SK-N-SH (cell line): ENCODE data around the gene AGO3.

Experiments used
- CHD2 ChIP-seq: fragments of 150-350 bp; IDR thresholded peaks from 2 replicates; pipeline ENCODE4 v1.6.1; 2018; ENCODE audit warnings: low read length; ENCODE audit not compliant: partially characterized antibody
- EP300 ChIP-seq, 2 experiments: IDR thresholded peaks; 2 replicates each; pipeline versions ENCODE4 v1.4.0 to v1.6.1; 2012; ENCODE audit warnings: borderline replicate concordance in 1 of 2, low read depth in 1 of 2, low read length in 1 of 2
- FOXM1 ChIP-seq: IDR thresholded peaks from 2 replicates; pipeline ENCODE4 v1.4.0; 2012; ENCODE audit warnings: low read depth, mild to moderate bottlenecking
- IRF3 ChIP-seq: fragments of 150-350 bp; IDR thresholded peaks from 2 replicates; pipeline ENCODE4 v1.6.1; 2016; ENCODE audit warnings: mild to moderate bottlenecking, low read depth, low read length
- MAX ChIP-seq: IDR thresholded peaks from 2 replicates; pipeline ENCODE4 v1.4.0; 2012; ENCODE audit warnings: low read depth
- MXI1 ChIP-seq: IDR thresholded peaks from 2 replicates; pipeline ENCODE4 v1.6.1; 2012; ENCODE audit warnings: mild to moderate bottlenecking, low read depth, low read length, improper control_type of control experiment
- POLR2AphosphoS5 ChIP-seq: IDR thresholded peaks from 2 replicates; pipeline ENCODE4 v1.6.1; 2012; ENCODE audit warnings: low read depth, low read length
- REST ChIP-seq: IDR thresholded peaks from 2 replicates; pipeline ENCODE4 v1.6.1; 2012; ENCODE audit warnings: mild to moderate bottlenecking, low read depth, low read length, moderate library complexity
- RXRA ChIP-seq: IDR thresholded peaks from 2 replicates; pipeline ENCODE4 v1.4.0; 2012; ENCODE audit warnings: low read depth, mild to moderate bottlenecking, borderline replicate concordance
- SMC3 ChIP-seq: IDR thresholded peaks from 2 replicates; pipeline ENCODE4 v1.6.1; 2012; ENCODE audit warnings: low read depth, low read length, improper control_type of control experiment
- TEAD4 ChIP-seq: IDR thresholded peaks from 2 replicates; pipeline ENCODE4 v1.4.0; 2012; ENCODE audit warnings: mild to moderate bottlenecking, borderline replicate concordance; ENCODE audit not compliant: insufficient read depth
- USF2 ChIP-seq: fragments of 150-350 bp; IDR thresholded peaks from 2 replicates; pipeline ENCODE4 v1.6.1; 2017; ENCODE audit warnings: antibody characterized with exemption, low read length, low read depth, borderline replicate concordance
- TF ChIP-seq, protein P1 (sequence below): fragments of 200-600 bp; sonication (generic); IDR thresholded peaks from 2 replicates; pipeline ENCODE4 v1.6.1; 2017; ENCODE audit warnings: antibody characterized with exemption, mild to moderate bottlenecking, moderate library complexity
- TF ChIP-seq, protein P2 (sequence below): IDR thresholded peaks from 2 replicates; pipeline ENCODE4 v1.4.0; 2012; ENCODE audit warnings: low read depth, borderline replicate concordance

GRCh38 chr1:36084497-36085115, 153.7 kb downstream of the AGO3 start:
- TF ChIP-seq IRF3 (no peak), POLR2AphosphoS5 (no peak), RXRA (no peak), CHD2 (no peak), REST (no peak), FOXM1 (no peak), EP300 (IDR thresholded peaks at IDR 0.05; ENCODE audit: borderline replicate concordance in 1 of 2, low read depth in 1 of 2, low read length in 1 of 2) (no peak), MAX (no peak), USF2 (no peak), SMC3 (no peak), TEAD4 (no peak), MXI1 (no peak)
- TF ChIP-seq, protein P1, sequence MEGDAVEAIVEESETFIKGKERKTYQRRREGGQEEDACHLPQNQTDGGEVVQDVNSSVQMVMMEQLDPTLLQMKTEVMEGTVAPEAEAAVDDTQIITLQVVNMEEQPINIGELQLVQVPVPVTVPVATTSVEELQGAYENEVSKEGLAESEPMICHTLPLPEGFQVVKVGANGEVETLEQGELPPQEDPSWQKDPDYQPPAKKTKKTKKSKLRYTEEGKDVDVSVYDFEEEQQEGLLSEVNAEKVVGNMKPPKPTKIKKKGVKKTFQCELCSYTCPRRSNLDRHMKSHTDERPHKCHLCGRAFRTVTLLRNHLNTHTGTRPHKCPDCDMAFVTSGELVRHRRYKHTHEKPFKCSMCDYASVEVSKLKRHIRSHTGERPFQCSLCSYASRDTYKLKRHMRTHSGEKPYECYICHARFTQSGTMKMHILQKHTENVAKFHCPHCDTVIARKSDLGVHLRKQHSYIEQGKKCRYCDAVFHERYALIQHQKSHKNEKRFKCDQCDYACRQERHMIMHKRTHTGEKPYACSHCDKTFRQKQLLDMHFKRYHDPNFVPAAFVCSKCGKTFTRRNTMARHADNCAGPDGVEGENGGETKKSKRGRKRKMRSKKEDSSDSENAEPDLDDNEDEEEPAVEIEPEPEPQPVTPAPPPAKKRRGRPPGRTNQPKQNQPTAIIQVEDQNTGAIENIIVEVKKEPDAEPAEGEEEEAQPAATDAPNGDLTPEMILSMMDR, result no peak
- TF ChIP-seq, protein P2, sequence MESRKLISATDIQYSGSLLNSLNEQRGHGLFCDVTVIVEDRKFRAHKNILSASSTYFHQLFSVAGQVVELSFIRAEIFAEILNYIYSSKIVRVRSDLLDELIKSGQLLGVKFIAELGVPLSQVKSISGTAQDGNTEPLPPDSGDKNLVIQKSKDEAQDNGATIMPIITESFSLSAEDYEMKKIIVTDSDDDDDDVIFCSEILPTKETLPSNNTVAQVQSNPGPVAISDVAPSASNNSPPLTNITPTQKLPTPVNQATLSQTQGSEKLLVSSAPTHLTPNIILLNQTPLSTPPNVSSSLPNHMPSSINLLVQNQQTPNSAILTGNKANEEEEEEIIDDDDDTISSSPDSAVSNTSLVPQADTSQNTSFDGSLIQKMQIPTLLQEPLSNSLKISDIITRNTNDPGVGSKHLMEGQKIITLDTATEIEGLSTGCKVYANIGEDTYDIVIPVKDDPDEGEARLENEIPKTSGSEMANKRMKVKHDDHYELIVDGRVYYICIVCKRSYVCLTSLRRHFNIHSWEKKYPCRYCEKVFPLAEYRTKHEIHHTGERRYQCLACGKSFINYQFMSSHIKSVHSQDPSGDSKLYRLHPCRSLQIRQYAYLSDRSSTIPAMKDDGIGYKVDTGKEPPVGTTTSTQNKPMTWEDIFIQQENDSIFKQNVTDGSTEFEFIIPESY, result no peak
